Pancreas (tissue), 10 donors: ENCODE data around the gene NECTIN2. TPM values are rescaled to one million over a fixed set of nuclear protein-coding genes. Genes with fewer than 3 reads are reported as not detected.
"Not testable (repeated sequence)": the region's sequence is repeated elsewhere in the genome, so short reads cannot be mapped to it uniquely, and the experiment has no call there.

ENCODE experiments used
- ATAC-seq, 4 donors: fragments of 200-7000 bp; cut with Tn5 transposase; one replicate each; pipeline versions ENCODE4 v1.8.0 to v1.9.1; 2020; ENCODE audit warnings: mild to moderate bottlenecking in 4 of 4, moderate library complexity in 4 of 4
- DNase-seq, 6 donors: peaks; one replicate each; pipeline ENCODE4 v3.0.0-alpha.2; 2020
- FAIRE-seq: peaks from 2 replicates; lab custom pipeline; 2012; peaks lifted over from hg19 to GRCh38; lab: Jason Lieb, UNC
- H3K27ac ChIP-seq, 4 donors: fragments of 200-600 bp; sonication (generic); 1 replicate in 3 of 4; 2 replicates in 1 of 4; pipeline versions ENCODE4 v1.5.0 to v1.8.0; 2020
- H3K27me3 ChIP-seq, 4 donors: fragments of 200-600 bp; one replicate each; pipeline ENCODE4 v1.8.0; 2021
- H3K36me3 ChIP-seq, 3 donors: fragments of 200-600 bp; sonication (generic) in 1 of 3; one replicate each; pipeline versions ENCODE4 v1.5.0 to v1.8.0; 2020 to 2021
- H3K4me1 ChIP-seq, 3 donors: fragments of 200-600 bp; one replicate each; pipeline ENCODE4 v1.8.0; 2021
- H3K4me3 ChIP-seq, 4 donors: fragments of 200-600 bp; sonication (generic) in 2 of 4; one replicate each; pipeline versions ENCODE4 v1.5.0 to v1.8.0; 2020 to 2021
- H3K9me3 ChIP-seq, 4 donors: fragments of 200-600 bp; one replicate each; pipeline ENCODE4 v1.8.0; 2021
- WGBS, 2 donors: extraction: QIAGEN DNeasy Blood & Tissue Kit; methylation state at CpG; one replicate each; pipeline ENCODE4 v1.1.7; 2013; 5-methylcytosine and 5-hydroxymethylcytosine counted together
- intact Hi-C, 3 donors: fragments of 100-400 bp; cut with DNase I; formaldehyde crosslinking; loops; one replicate each; pipeline versions ENCODE4 v1.11.1 to v1.14.2; 2022
- polyA plus RNA-seq, 2 donors: library from polyadenylated mRNA; stranded (reverse); fragments of 200-250 nt; gene quantifications; one replicate each; pipeline ENCODE4 v1.2.3, GENCODE V29; 2013
- total RNA-seq, 6 donors: library from RNA; stranded (reverse); fragmentation: NEBNext Ultra II Directional in 4 of 6; extraction: Animal tissue kit (Norgen Biotek cat#: 25700) in 4 of 6; gene quantifications; one replicate each; pipeline versions ENCODE4 v1.2.1 to v1.2.4, GENCODE V29; 2021 to 2023
- TF ChIP-seq, protein P1 (sequence below), 4 donors: fragments of 200-600 bp; sonication (generic) in 3 of 4; IDR thresholded peaks; one replicate each; pipeline versions ENCODE4 v1.5.0 to v1.8.0; 2021; ENCODE audit warnings: antibody characterized with exemption in 4 of 4
- donor health status: healthy with polysubstance abuse.
- donor health status: DM: no; HTN: no; CAD: no; lungs with moderate emphysema.
- donor health status: DM: no; HTN: no; CAD: no.
- donor health status: control.
- donor health status: control.
- donor health status: Bipolar disorder and iron deficiency.
- donor health status: DM: yes; HTN: yes; CAD: no.
- donor health status: DM: no; HTN: no; CAD: no.
- donor health status: DM: no; HTN: no; CAD: no.
- donor health status: DM: yes; HTN: yes; CAD: no.

NECTIN2 gene
- total and polyA plus RNA-seq, 8 donors = 26.7 to 101 (median 52.7) TPM

DNA sequence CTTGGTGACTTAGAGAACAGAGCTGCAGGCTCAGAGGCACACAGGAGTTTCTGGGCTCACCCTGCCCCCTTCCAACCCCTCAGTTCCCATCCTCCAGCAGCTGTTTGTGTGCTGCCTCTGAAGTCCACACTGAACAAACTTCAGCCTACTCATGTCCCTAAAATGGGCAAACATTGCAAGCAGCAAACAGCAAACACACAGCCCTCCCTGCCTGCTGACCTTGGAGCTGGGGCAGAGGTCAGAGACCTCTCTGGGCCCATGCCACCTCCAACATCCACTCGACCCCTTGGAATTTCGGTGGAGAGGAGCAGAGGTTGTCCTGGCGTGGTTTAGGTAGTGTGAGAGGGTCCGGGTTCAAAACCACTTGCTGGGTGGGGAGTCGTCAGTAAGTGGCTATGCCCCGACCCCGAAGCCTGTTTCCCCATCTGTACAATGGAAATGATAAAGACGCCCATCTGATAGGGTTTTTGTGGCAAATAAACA is 78.2 kb downstream of the NECTIN2 start:
- no peaks in the 10 kb centered on the region for H3K4me1 ChIP-seq
- no peak overlapping the region for H3K27ac ChIP-seq
- H3K9me3 ChIP-seq = no peaks in the 10 kb centered on the region
- intact Hi-C loops = no loop called here
- TF ChIP-seq, protein P1, sequence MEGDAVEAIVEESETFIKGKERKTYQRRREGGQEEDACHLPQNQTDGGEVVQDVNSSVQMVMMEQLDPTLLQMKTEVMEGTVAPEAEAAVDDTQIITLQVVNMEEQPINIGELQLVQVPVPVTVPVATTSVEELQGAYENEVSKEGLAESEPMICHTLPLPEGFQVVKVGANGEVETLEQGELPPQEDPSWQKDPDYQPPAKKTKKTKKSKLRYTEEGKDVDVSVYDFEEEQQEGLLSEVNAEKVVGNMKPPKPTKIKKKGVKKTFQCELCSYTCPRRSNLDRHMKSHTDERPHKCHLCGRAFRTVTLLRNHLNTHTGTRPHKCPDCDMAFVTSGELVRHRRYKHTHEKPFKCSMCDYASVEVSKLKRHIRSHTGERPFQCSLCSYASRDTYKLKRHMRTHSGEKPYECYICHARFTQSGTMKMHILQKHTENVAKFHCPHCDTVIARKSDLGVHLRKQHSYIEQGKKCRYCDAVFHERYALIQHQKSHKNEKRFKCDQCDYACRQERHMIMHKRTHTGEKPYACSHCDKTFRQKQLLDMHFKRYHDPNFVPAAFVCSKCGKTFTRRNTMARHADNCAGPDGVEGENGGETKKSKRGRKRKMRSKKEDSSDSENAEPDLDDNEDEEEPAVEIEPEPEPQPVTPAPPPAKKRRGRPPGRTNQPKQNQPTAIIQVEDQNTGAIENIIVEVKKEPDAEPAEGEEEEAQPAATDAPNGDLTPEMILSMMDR (IDR thresholded peaks at IDR 0.05) = no peak
- DNase-seq (peak in 1 of 6 donors; percentile 13), FAIRE-seq (no peak), ATAC-seq (no peak)
- H3K36me3 ChIP-seq = no peaks in the 10 kb centered on the region
- WGBS, 2 donors = 67 to 73% methylated on average over 8 of the region's 8 CpGs
- H3K27me3 ChIP-seq = no peaks in the 10 kb centered on the region
- H3K4me3 ChIP-seq = no peak overlapping the region

DNA sequence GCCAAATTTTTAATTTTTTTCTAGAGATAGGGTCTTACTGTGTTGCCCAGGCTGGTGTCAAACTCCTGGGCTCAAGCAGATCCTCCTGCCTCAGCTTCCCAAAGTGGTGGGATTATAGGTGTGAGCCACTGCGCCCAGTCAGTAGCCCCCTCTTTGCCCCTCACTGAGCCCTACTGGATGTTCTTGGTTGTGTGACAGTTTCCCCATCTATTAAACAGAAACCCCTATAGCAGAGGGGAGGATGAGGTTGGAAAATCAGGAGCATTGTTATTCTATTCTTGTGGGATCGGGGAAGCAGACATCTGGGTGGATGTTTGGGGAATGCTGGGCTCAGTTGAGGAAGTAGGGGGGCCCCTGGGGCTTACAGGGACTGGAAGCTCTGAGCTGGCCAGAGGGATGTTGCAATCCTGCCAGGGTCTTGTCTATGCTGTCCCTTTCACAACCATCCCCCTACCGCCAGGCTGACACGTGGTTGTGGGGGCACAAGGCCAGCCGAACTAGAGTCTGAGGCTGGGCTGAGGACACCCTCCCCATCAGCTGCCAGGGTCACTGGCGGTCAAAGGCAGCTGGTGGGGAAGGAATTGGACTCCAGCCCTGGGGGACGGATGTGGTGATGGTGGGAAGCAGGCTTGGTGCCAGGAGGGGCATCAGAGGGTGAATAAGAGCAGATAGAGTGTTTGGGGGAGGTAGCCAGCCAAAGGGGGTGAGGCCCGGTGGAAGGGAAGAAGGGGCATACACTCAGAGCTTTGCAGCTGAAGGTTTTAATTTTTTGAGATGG is 79.2 kb downstream of the NECTIN2 start:
- TF ChIP-seq, protein P1 (IDR thresholded peaks at IDR 0.05) = no peak
- Histone ChIP-seq H3K4me1 (no peaks in the 10 kb centered on the region), H3K9me3 (no peaks in the 10 kb centered on the region), H3K36me3 (no peaks in the 10 kb centered on the region), H3K4me3 (no peak overlapping the region), H3K27me3 (no peaks in the 10 kb centered on the region), H3K27ac (no peak overlapping the region)
- WGBS, 2 donors = 56 to 59% methylated on average over 8 of the region's 8 CpGs
- DNase-seq (peak in 4 of 6 donors; percentile 30 to 70 (median 44)), ATAC-seq (peak in 3 of 4 donors; percentile 32 to 66 (median 59)), FAIRE-seq (no peak)
- intact Hi-C loops = no loop called here

DNA sequence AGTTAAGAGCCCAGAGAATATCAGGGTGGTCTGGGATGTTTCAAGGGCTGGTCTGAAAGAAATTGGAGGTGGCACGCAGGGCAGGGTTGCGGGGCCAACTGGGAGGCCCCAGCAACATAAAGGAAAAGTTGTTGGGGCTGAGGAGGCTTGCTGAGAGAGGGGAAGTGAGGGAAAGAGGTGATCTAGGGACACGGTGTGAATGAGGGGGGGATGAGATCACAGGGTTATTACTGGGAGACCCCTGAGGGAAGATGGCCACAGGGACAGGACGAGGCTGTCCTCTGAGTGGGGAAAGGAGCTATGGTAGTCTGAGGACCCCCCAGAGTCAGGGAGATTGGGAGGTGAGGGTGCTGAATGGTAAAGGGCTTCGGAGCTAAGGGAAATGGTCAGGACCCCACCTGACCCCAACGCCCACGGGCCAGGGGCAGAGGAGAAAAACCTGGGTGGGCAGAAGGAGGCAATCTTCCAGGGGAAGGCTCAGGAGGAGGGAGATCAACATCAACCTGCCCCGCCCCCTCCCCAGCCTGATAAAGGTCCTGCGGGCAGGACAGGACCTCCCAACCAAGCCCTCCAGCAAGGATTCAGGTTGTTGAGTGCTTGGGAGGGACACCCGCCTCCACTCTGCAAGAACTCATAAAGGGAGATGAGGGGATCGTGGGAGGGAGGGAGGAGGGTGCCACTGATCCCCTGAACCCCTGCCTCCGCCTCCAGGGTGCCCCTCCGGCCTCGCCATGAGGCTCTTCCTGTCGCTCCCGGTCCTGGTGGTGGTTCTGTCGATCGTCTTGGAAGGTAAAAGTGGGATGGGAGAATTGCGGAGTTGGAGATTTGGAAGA is 80.4 kb downstream of the NECTIN2 start:
- H3K27ac ChIP-seq, H3K27me3 ChIP-seq, H3K9me3 ChIP-seq, H3K36me3 ChIP-seq, intact Hi-C loops, FAIRE-seq, H3K4me1 ChIP-seq: not testable (repeated sequence)
- WGBS, 2 donors = 44 to 58% methylated on average over 16 to 17 of the region's 19 CpGs
- ATAC-seq (peak in 3 of 4 donors; percentile 14 to 42 (median 20)), DNase-seq (peak in 1 of 6 donors; percentile 13)
- H3K4me3 ChIP-seq = peak overlapping the region in 1 of 4 donors; percentile 25

DNA sequence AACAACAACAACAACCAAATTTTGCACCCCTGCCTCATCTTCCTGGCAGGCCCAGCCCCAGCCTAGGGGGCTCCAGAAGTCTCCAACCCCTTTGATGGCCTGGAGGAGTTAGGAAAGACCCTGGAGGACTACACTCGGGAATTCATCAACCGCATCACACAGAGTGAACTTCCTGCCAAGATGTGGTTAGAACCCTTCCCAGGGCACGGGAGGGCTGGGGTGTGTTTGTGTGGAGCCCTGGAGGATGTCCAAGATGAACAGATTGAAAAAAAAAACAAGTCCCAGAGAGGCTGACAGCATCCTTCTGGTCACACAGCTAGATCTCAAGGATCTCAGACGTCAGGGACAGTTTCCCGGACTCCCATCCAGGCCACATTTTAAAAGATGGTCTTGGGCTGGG is 81.6 kb downstream of the NECTIN2 start:
- H3K9me3 ChIP-seq = no peaks in the 10 kb centered on the region
- H3K27me3 ChIP-seq = no peaks in the 10 kb centered on the region
- no peak for ATAC-seq
- intact Hi-C loops = no loop called here
- no peak overlapping the region for H3K4me3 ChIP-seq
- WGBS, 2 donors = 43 to 47% methylated on average over 5 of the region's 5 CpGs
- no peak for DNase-seq
- FAIRE-seq = no peak
- TF ChIP-seq, protein P1 (IDR thresholded peaks at IDR 0.05) = no peak
- no peaks in the 10 kb centered on the region for H3K4me1 ChIP-seq
- H3K27ac ChIP-seq = no peak overlapping the region
- no peaks in the 10 kb centered on the region for H3K36me3 ChIP-seq

DNA sequence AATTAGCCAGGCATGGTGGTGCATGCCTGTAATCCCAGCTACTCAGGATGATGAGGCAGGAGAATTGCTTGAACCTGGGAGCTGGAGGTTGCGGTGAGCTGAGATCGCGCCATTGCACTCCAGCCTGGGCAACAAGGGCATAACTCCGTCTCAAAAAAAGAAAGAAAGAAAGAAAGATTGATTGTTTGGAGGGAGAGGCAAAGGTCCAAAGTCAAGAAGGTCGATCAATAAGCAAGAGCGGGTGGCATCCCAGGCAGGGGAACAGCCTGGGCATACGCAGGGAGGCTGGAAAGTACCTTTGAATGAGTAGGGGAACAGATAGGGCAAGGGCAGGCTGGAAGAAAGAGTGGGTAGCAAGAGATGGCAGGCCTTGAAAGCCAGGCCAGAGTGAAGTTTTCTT is 84.0 kb downstream of the NECTIN2 start:
- H3K9me3 ChIP-seq = no peaks in the 10 kb centered on the region
- no peak overlapping the region for H3K27ac ChIP-seq
- intact Hi-C loops = no loop called here
- no peak overlapping the region for H3K4me3 ChIP-seq
- TF ChIP-seq, protein P1 (IDR thresholded peaks at IDR 0.05) = no peak
- DNase-seq = no peak
- ATAC-seq = no peak
- FAIRE-seq = no peak
- H3K4me1 ChIP-seq = no peaks in the 10 kb centered on the region
- no peaks in the 10 kb centered on the region for H3K27me3 ChIP-seq
- no peaks in the 10 kb centered on the region for H3K36me3 ChIP-seq
- WGBS, 2 donors = 46% methylated on average over 7 of the region's 7 CpGs
